B cell (primary cell): ENCODE measurements around the gene CDX1. TPM values are rescaled to one million over a fixed set of nuclear protein-coding genes. Genes with fewer than 3 reads are reported as not detected.

Experiments
- ATAC-seq: fragments of 200-7000 bp; cut with Tn5 transposase; one replicate; pipeline ENCODE4 v1.10.0; 2021; ENCODE audit warnings: low read depth, mild to moderate bottlenecking, moderate number of reproducible peaks, moderate library complexity
- CTCF ChIA-PET: fragments of 350-600 bp; sonication (Branson Sonifier 250); formaldehyde crosslinking; loops from one replicate; lab custom pipeline; 2021; ENCODE audit warnings: antibody characterized with exemption, inconsistent platforms; lab: Charles Lee
- POLR2A ChIA-PET: fragments of 350-600 bp; sonication (Branson Sonifier 250); formaldehyde crosslinking; loops from one replicate; lab custom pipeline; 2021; ENCODE audit warnings: antibody characterized with exemption; lab: Charles Lee
- DNase-seq: peaks from one replicate; pipeline ENCODE4 v3.0.0; 2013
- H2AFZ ChIP-seq: 2 replicates; pipeline ENCODE4 v1.6.1; 2012; ENCODE audit warnings: mild to moderate bottlenecking, low read depth, low read length; ENCODE audit not compliant: insufficient read depth, poor library complexity, severe bottlenecking
- H3K27ac ChIP-seq, 2 donors: 1 replicate in 1 of 2; 2 replicates in 1 of 2; pipeline ENCODE4 v1.5.1; 2012 to 2013; ENCODE audit warnings: low read length in 2 of 2, mild to moderate bottlenecking in 2 of 2, moderate library complexity in 1 of 2
- H3K27me3 ChIP-seq, 4 experiments: fragments of 200-600 bp in 1 of 4; sonication (generic) in 1 of 4; replicated peaks in 1 of 4; 1 replicate in 2 of 4; 2 replicates in 2 of 4; pipeline versions ENCODE4 v1.6.1 to v1.7.0; 2013 to 2016; ENCODE audit warnings: low read length in 3 of 4, mild to moderate bottlenecking in 2 of 4, mixed read lengths in 1 of 4, moderate library complexity in 1 of 4; ENCODE audit not compliant: insufficient read depth in 4 of 4, control insufficient read depth in 3 of 4; ENCODE audit errors: control extremely low read depth in 1 of 4
- H3K36me3 ChIP-seq, 2 experiments: replicated peaks in 1 of 2; 1 replicate in 1 of 2; 2 replicates in 1 of 2; pipeline versions ENCODE4 v1.6.1 to v1.7.1; 2013; ENCODE audit warnings: low read length in 1 of 2; ENCODE audit not compliant: insufficient read depth in 2 of 2, control insufficient read depth in 1 of 2; ENCODE audit errors: control extremely low read depth in 1 of 2, extremely low read depth in 1 of 2
- H3K4me1 ChIP-seq, 2 donors: fragments of 200-600 bp in 1 of 2; sonication (generic) in 1 of 2; 1 replicate in 1 of 2; 2 replicates in 1 of 2; pipeline versions ENCODE4 v1.5.1 to v1.6.1; 2013 to 2017; ENCODE audit warnings: low read length in 2 of 2; ENCODE audit not compliant: control insufficient read depth in 2 of 2, insufficient read depth in 2 of 2
- H3K4me2 ChIP-seq: replicated peaks from 2 replicates; pipeline ENCODE3; 2012; ENCODE audit warnings: mild to moderate bottlenecking, low read depth, low read length; ENCODE audit not compliant: poor library complexity, severe bottlenecking
- H3K4me3 ChIP-seq, 5 experiments: fragments of 200-600 bp in 1 of 5; sonication (generic) in 1 of 5; 1 replicate in 3 of 5; 2 replicates in 2 of 5; pipeline versions ENCODE4 v1.5.1 to v1.7.0; 2011 to 2016; ENCODE audit warnings: low read length in 4 of 5, mild to moderate bottlenecking in 4 of 5, low read depth in 2 of 5, control low read depth in 1 of 5, moderate library complexity in 1 of 5; ENCODE audit not compliant: insufficient read depth in 1 of 5; ENCODE audit errors: control extremely low read depth in 1 of 5, extremely low read depth in 1 of 5
- H3K79me2 ChIP-seq: fragments of 200-600 bp; sonication (generic); one replicate; pipeline ENCODE4 v1.6.0; 2016; ENCODE audit warnings: low read length; ENCODE audit not compliant: control insufficient read depth, insufficient read depth
- H3K9ac ChIP-seq: fragments of 200-600 bp; sonication (generic); 2 replicates; pipeline ENCODE4 v1.6.1; 2017; ENCODE audit warnings: mild to moderate bottlenecking, low read length, moderate library complexity
- H3K9me3 ChIP-seq, 3 donors: one replicate each; pipeline versions ENCODE4 v1.6.1 to v1.7.1; 2013; ENCODE audit warnings: low read length in 2 of 3; ENCODE audit not compliant: control insufficient read depth in 2 of 3, insufficient read depth in 1 of 3; ENCODE audit errors: control extremely low read depth in 1 of 3
- H4K20me1 ChIP-seq: 2 replicates; pipeline ENCODE4 v1.6.0; 2012; ENCODE audit warnings: mild to moderate bottlenecking, low read length; ENCODE audit not compliant: insufficient read depth, control insufficient read depth, poor library complexity, severe bottlenecking
- H3K27ac Mint-ChIP-seq: one replicate; pipeline ENCODE4 v1.8.0; 2021; ENCODE audit warnings: mixed read lengths
- H3K27me3 Mint-ChIP-seq: one replicate; pipeline ENCODE4 v1.8.0; 2021; ENCODE audit warnings: mixed read lengths
- H3K4me1 Mint-ChIP-seq: one replicate; pipeline ENCODE4 v1.8.0; 2021; ENCODE audit warnings: mixed read lengths
- H3K4me3 Mint-ChIP-seq: one replicate; pipeline ENCODE4 v1.8.0; 2021; ENCODE audit warnings: mixed read lengths
- H3K9me3 Mint-ChIP-seq: one replicate; pipeline ENCODE4 v1.8.0; 2022; ENCODE audit warnings: mixed read lengths; ENCODE audit not compliant: insufficient read depth
- EZH2 ChIP-seq: IDR thresholded peaks from 2 replicates; pipeline ENCODE4 v1.6.1; 2012; ENCODE audit warnings: borderline replicate concordance, low read depth, mild to moderate bottlenecking, moderate library complexity, low read length; ENCODE audit not compliant: insufficient read depth, poor library complexity, severe bottlenecking
- WGBS: methylation state at CpG from one replicate; pipeline ENCODE4 v1.1.5; 2013; ENCODE audit warnings: missing lambda C conversion rate; ENCODE audit not compliant: insufficient coverage; 5-methylcytosine and 5-hydroxymethylcytosine counted together
- intact Hi-C: fragments of 100-400 bp; cut with micrococcal nuclease; formaldehyde crosslinking; loops from one replicate; pipeline ENCODE4 v1.10.0; 2022
- polyA plus RNA-seq: library from polyadenylated mRNA; depleted of rRNA; stranded (reverse); fragments of >200 nt; gene quantifications from 2 replicates; pipeline ENCODE4 v1.2.3, GENCODE V29; 2012
- total RNA-seq, 2 donors: library from RNA; stranded (reverse); fragments of 120-200 nt in 1 of 2; gene quantifications; 1 replicate in 1 of 2; 2 replicates in 1 of 2; pipeline versions ENCODE4 v1.2.3 to v1.2.4, GENCODE V29; 2013 to 2022
- TF ChIP-seq, protein P1 (sequence below): fragments of 200-600 bp; IDR thresholded peaks from one replicate; pipeline ENCODE4 v1.8.0; 2022; ENCODE audit warnings: antibody characterized with exemption, mild to moderate bottlenecking

CDX1 gene
- total and polyA plus RNA-seq, 2 donors (not counting 1 experiment from before 2014, with no cell fraction given): not detected

DNA sequence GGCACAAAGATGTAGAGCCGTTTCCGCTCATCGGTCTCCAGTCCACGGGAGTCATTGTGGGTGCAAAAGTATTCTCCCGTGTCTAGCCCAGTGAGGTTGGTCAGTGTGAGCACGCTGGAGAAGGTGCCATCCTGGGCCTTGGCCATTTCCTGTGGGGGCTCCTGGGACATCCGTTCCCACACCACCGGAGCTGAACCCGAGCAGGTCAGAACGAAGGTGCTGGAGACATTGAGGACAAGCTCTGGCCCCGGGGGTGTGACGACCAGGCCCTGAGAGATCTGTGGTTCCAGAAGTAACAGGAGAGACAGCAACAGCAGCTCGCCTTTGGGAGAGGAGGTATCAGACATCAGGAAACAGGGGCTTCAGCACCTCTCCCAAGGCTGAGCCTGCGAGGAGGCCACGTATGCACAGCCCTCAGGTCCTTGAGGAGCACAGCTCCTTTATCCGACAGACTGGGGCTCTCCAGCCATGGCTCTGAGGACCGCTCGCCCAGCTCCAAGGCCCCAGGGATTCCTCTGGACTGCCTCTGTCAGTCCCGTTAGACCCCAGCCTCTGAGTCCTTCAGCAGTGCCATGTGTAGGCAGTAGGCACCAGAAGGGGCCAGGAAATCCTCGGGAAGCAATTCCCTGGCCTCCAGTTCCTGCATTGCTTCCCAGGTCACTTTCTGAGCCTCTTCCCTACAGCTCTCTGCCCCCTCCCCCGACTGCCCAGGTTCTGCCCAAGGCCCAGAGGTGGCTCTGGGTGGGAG lies 30.8 kb upstream of the CDX1 start:
- Histone ChIP-seq H3K4me2 (no peak overlapping the region), H2AFZ (no peak overlapping the region), H3K4me3 (no peak overlapping the region), H3K27ac (no peak overlapping the region), H3K4me1 (no peaks in the 10 kb centered on the region), H3K79me2 (no peaks in the 10 kb centered on the region), H3K9ac (no peak overlapping the region), H3K36me3 (no peaks in the 10 kb centered on the region), H3K9me3 (no peaks in the 10 kb centered on the region), H4K20me1 (no peaks in the 10 kb centered on the region), H3K27me3 (no peaks in the 10 kb centered on the region)
- DNase-seq: no peak
- Mint-ChIP-seq H3K4me3 (no peak overlapping the region), H3K27me3 (no peaks in the 10 kb centered on the region), H3K4me1 (no peaks in the 10 kb centered on the region), H3K27ac (no peak overlapping the region), H3K9me3 (no peaks in the 10 kb centered on the region)
- POLR2A ChIA-PET: no interaction called here
- CTCF ChIA-PET: no interaction called here
- intact Hi-C loops: no loop called here
- no peak for ATAC-seq
- TF ChIP-seq, protein P1, sequence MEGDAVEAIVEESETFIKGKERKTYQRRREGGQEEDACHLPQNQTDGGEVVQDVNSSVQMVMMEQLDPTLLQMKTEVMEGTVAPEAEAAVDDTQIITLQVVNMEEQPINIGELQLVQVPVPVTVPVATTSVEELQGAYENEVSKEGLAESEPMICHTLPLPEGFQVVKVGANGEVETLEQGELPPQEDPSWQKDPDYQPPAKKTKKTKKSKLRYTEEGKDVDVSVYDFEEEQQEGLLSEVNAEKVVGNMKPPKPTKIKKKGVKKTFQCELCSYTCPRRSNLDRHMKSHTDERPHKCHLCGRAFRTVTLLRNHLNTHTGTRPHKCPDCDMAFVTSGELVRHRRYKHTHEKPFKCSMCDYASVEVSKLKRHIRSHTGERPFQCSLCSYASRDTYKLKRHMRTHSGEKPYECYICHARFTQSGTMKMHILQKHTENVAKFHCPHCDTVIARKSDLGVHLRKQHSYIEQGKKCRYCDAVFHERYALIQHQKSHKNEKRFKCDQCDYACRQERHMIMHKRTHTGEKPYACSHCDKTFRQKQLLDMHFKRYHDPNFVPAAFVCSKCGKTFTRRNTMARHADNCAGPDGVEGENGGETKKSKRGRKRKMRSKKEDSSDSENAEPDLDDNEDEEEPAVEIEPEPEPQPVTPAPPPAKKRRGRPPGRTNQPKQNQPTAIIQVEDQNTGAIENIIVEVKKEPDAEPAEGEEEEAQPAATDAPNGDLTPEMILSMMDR: no peak
- TF ChIP-seq EZH2: no peak
- 87% methylated on average over 20 of the region's 21 CpGs for WGBS

DNA sequence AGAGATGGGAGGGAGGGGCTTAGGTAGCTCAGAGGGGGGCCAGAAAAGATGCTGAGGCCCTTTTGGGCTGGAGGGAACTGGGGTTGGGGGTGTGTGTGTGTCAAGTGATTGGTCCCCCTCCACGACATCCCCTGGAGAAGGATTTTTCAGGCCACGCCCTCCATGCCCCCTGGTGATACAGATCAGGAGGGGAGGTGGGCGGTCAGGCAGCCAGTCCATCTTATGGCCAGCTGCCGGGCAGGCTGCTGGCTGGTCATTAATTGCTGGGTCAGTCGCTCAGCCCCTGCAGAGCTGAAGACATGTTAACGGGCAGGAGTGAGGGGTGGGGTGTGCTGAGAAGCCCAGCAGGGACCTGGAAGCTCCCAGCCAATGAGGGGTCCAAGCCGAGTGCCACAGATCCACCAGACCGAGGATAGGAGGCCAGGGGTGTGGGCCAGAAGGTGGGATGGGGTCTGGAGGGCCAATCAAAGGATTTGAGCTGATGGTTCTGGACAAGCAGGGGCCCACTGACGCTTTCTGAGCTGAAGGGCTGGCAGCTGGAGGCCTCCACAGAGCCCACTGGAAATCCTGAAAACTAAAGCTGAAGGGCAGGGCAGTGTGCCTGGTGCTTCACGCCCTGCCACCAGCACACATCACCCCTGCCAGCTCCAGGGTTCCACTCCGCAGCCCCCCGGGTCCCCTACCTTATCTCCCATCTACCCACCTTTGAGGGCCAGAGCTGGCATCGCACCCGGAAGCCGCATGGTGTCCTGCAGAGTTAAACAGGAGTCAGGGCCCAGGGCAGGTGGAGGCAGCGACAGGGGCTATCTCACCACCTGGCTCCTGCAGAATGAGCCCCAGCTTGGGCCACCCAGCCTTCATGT lies 30.0 kb upstream of the CDX1 start:
- H3K4me3 ChIP-seq: no peak overlapping the region

More for the DNA sequence above, 30.0 kb upstream of the CDX1 start:
- POLR2A ChIA-PET: no interaction called here
- Histone ChIP-seq H3K4me2 (no peak overlapping the region), H3K36me3 (no peaks in the 10 kb centered on the region), H3K9ac (no peak overlapping the region), H2AFZ (no peak overlapping the region), H4K20me1 (no peaks in the 10 kb centered on the region), H3K9me3 (no peaks in the 10 kb centered on the region), H3K4me1 (no peaks in the 10 kb centered on the region), H3K27me3 (no peaks in the 10 kb centered on the region), H3K79me2 (no peaks in the 10 kb centered on the region), H3K27ac (no peak overlapping the region)
- H3K27me3 Mint-ChIP-seq: no peaks in the 10 kb centered on the region
- intact Hi-C loops: no loop called here
- ATAC-seq (no peak), DNase-seq (no peak)
- H3K27ac Mint-ChIP-seq: no peak overlapping the region
- 84% methylated on average over 15 of the region's 16 CpGs for WGBS
- no peak overlapping the region for H3K4me3 Mint-ChIP-seq
- no peaks in the 10 kb centered on the region for H3K4me1 Mint-ChIP-seq
- no peak for TF ChIP-seq EZH2
- TF ChIP-seq, protein P1: no peak
- CTCF ChIA-PET: no interaction called here
- no peaks in the 10 kb centered on the region for H3K9me3 Mint-ChIP-seq
